SK-N-SH treated with all-trans-retinoic acid at 6 μM for 48 hours (cell line): ENCODE measurements around the gene CHST8.

ENCODE experiments used
- ATAC-seq: fragments of 200-7000 bp; cut with Tn5 transposase; 3 replicates; pipeline ENCODE4 v1.9.1; 2020; ENCODE audit warnings: mild to moderate bottlenecking, moderate library complexity
- ARNTL ChIP-seq: fragments of 450-650 bp; formaldehyde crosslinking; IDR thresholded peaks from 2 replicates; pipeline ENCODE4 v1.5.0; 2020; ENCODE audit warnings: low read depth, mild to moderate bottlenecking, moderate library complexity, borderline replicate concordance
- BACH2 ChIP-seq: fragments of 250-450 bp; sonication (Bioruptor Pico); IDR thresholded peaks from 2 replicates; pipeline ENCODE4 v1.9.0; 2021; ENCODE audit warnings: mild to moderate bottlenecking, borderline replicate concordance
- CSDC2 ChIP-seq: fragments of 250-450 bp; sonication (Bioruptor Pico); IDR thresholded peaks from 2 replicates; pipeline ENCODE4 v1.5.0; 2020; ENCODE audit warnings: mild to moderate bottlenecking, moderate library complexity
- ESRRG ChIP-seq: fragments of 250-450 bp; sonication (Bioruptor Pico); IDR thresholded peaks from 2 replicates; pipeline ENCODE4 v1.6.1; 2021; ENCODE audit warnings: mild to moderate bottlenecking
- GLIS3 ChIP-seq: fragments of 250-450 bp; sonication (Bioruptor Pico); IDR thresholded peaks from 2 replicates; pipeline ENCODE4 v1.5.0; 2020; ENCODE audit warnings: mild to moderate bottlenecking, moderate library complexity
- ISL1 ChIP-seq: fragments of 250-450 bp; sonication (Bioruptor Pico); IDR thresholded peaks from 2 replicates; pipeline ENCODE4 v2.1.2; 2022; ENCODE audit warnings: mild to moderate bottlenecking, moderate library complexity
- OSR1 ChIP-seq: fragments of 250-450 bp; sonication (Bioruptor Pico); IDR thresholded peaks from 2 replicates; pipeline ENCODE4 v1.8.0; 2022; ENCODE audit warnings: moderate library complexity, mild to moderate bottlenecking, inconsistent platforms
- PPARA ChIP-seq: fragments of 250-450 bp; sonication (Bioruptor Pico); IDR thresholded peaks from 2 replicates; pipeline ENCODE4 v1.5.0; 2020; ENCODE audit warnings: mild to moderate bottlenecking, borderline replicate concordance
- SNAI2 ChIP-seq: fragments of 250-450 bp; sonication (Bioruptor Pico); IDR thresholded peaks from 2 replicates; pipeline ENCODE4 v1.5.0; 2020; ENCODE audit warnings: mild to moderate bottlenecking, moderate library complexity
- TCF4 ChIP-seq: fragments of 250-450 bp; sonication (Bioruptor Pico); IDR thresholded peaks from 2 replicates; pipeline ENCODE4 v1.8.0; 2021; ENCODE audit warnings: mild to moderate bottlenecking, moderate library complexity, borderline replicate concordance
- TOX ChIP-seq: fragments of 250-450 bp; sonication (Bioruptor Pico); IDR thresholded peaks from 2 replicates; pipeline ENCODE4 v1.8.0; 2021; ENCODE audit warnings: mild to moderate bottlenecking, moderate library complexity, borderline replicate concordance
- ZC3H10 ChIP-seq: fragments of 250-450 bp; sonication (Bioruptor Pico); IDR thresholded peaks from 2 replicates; pipeline ENCODE4 v1.5.1; 2021; ENCODE audit warnings: mild to moderate bottlenecking, moderate library complexity
- ZFP3 ChIP-seq: fragments of 250-450 bp; sonication (Bioruptor Pico); IDR thresholded peaks from 2 replicates; pipeline ENCODE4 v1.5.0; 2020; ENCODE audit warnings: mild to moderate bottlenecking, moderate library complexity
- ZFP30 ChIP-seq: fragments of 450-650 bp; formaldehyde crosslinking; IDR thresholded peaks from 2 replicates; pipeline ENCODE4 v1.5.0; 2022; ENCODE audit warnings: mild to moderate bottlenecking, moderate library complexity
- ZNF565 ChIP-seq: fragments of 450-650 bp; formaldehyde crosslinking; conservative IDR thresholded peaks from 2 replicates; pipeline ENCODE4 v1.5.0; 2020; ENCODE audit warnings: low read depth, mild to moderate bottlenecking, moderate library complexity
- ZNF70 ChIP-seq: fragments of 450-650 bp; formaldehyde crosslinking; IDR thresholded peaks from 2 replicates; pipeline ENCODE4 v1.5.0; 2020; ENCODE audit warnings: mild to moderate bottlenecking, moderate library complexity
- ZNF8 ChIP-seq: fragments of 450-650 bp; formaldehyde crosslinking; IDR thresholded peaks from 2 replicates; pipeline ENCODE4 v1.5.0; 2020; ENCODE audit warnings: mild to moderate bottlenecking, moderate library complexity
- TF ChIP-seq, protein P1 (sequence below): fragments of 250-450 bp; sonication (Bioruptor Pico); IDR thresholded peaks from 2 replicates; pipeline ENCODE4 v1.8.0; 2020; ENCODE audit warnings: mild to moderate bottlenecking, moderate library complexity, borderline replicate concordance
- TF ChIP-seq, protein P2 (sequence below): fragments of 250-450 bp; sonication (Bioruptor Pico); IDR thresholded peaks from 2 replicates; pipeline ENCODE4 v1.5.1; 2021; ENCODE audit warnings: mild to moderate bottlenecking, moderate library complexity
- TF ChIP-seq, protein P3 (sequence below): fragments of 250-450 bp; sonication (Bioruptor Pico); IDR thresholded peaks from 2 replicates; pipeline ENCODE4 v1.8.0; 2021; ENCODE audit warnings: low read depth, mild to moderate bottlenecking, moderate library complexity, borderline replicate concordance
- TF ChIP-seq, protein P4 (sequence below): fragments of 250-450 bp; sonication (Bioruptor Pico); IDR thresholded peaks from 2 replicates; pipeline ENCODE4 v1.5.0; 2020; ENCODE audit warnings: mild to moderate bottlenecking, moderate library complexity
- TF ChIP-seq, protein P5 (sequence below): fragments of 250-450 bp; sonication (Bioruptor Pico); IDR thresholded peaks from 2 replicates; pipeline ENCODE4 v1.5.1; 2020; ENCODE audit warnings: low read depth, mild to moderate bottlenecking, moderate library complexity

The CHST8 gene

DNA sequence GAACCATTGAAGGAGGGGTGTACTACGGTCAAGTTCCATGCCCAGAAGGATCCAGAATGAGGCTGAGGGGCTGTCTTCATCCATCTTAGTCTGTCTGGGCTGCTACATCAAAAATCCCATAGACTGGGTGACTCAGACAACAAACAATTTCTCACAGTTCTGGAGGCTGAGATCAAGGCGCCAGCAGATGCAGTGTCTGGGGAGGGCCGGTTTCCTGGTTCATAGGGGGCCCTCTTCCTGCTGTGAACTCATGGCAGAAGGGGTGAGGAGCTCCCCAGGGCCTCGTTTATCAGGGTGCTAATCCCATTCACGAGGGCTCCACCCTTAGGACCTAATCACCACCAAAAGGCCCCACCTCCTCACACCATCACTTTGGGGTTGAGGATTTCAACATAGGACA lies 160.2 kb downstream of the CHST8 start:
- TF ChIP-seq ARNTL (CRISPR knock-in tag) = no peak
- TF ChIP-seq, protein P1, sequence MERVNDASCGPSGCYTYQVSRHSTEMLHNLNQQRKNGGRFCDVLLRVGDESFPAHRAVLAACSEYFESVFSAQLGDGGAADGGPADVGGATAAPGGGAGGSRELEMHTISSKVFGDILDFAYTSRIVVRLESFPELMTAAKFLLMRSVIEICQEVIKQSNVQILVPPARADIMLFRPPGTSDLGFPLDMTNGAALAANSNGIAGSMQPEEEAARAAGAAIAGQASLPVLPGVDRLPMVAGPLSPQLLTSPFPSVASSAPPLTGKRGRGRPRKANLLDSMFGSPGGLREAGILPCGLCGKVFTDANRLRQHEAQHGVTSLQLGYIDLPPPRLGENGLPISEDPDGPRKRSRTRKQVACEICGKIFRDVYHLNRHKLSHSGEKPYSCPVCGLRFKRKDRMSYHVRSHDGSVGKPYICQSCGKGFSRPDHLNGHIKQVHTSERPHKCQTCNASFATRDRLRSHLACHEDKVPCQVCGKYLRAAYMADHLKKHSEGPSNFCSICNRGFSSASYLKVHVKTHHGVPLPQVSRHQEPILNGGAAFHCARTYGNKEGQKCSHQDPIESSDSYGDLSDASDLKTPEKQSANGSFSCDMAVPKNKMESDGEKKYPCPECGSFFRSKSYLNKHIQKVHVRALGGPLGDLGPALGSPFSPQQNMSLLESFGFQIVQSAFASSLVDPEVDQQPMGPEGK = no peak
- TF ChIP-seq, protein P2, sequence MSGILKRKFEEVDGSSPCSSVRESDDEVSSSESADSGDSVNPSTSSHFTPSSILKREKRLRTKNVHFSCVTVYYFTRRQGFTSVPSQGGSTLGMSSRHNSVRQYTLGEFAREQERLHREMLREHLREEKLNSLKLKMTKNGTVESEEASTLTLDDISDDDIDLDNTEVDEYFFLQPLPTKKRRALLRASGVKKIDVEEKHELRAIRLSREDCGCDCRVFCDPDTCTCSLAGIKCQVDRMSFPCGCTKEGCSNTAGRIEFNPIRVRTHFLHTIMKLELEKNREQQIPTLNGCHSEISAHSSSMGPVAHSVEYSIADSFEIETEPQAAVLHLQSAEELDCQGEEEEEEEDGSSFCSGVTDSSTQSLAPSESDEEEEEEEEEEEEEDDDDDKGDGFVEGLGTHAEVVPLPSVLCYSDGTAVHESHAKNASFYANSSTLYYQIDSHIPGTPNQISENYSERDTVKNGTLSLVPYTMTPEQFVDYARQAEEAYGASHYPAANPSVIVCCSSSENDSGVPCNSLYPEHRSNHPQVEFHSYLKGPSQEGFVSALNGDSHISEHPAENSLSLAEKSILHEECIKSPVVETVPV (CRISPR knock-in tag) = no peak
- TF ChIP-seq TOX = no peak
- no peak for TF ChIP-seq ZNF8 (CRISPR knock-in tag)
- no peak for TF ChIP-seq ZC3H10
- TF ChIP-seq OSR1 (CRISPR knock-in tag) = no peak
- TF ChIP-seq SNAI2 (CRISPR knock-in tag) = no peak
- TF ChIP-seq ZFP3 (CRISPR knock-in tag) = no peak
- no peak for TF ChIP-seq ISL1 (CRISPR knock-in tag)
- TF ChIP-seq TCF4 (CRISPR knock-in tag) = no peak
- TF ChIP-seq GLIS3 (CRISPR knock-in tag) = no peak
- no peak for TF ChIP-seq CSDC2
- no peak for TF ChIP-seq ESRRG (CRISPR knock-in tag)
- TF ChIP-seq BACH2 (CRISPR knock-in tag) = no peak
- no peak for TF ChIP-seq ZFP30 (CRISPR knock-in tag)
- no peak for TF ChIP-seq PPARA (CRISPR knock-in tag)
- TF ChIP-seq, protein P3, sequence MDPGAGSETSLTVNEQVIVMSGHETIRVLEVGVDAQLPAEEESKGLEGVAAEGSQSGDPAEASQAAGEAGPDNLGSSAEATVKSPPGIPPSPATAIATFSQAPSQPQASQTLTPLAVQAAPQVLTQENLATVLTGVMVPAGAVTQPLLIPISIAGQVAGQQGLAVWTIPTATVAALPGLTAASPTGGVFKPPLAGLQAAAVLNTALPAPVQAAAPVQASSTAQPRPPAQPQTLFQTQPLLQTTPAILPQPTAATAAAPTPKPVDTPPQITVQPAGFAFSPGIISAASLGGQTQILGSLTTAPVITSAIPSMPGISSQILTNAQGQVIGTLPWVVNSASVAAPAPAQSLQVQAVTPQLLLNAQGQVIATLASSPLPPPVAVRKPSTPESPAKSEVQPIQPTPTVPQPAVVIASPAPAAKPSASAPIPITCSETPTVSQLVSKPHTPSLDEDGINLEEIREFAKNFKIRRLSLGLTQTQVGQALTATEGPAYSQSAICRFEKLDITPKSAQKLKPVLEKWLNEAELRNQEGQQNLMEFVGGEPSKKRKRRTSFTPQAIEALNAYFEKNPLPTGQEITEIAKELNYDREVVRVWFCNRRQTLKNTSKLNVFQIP (CRISPR knock-in tag) = no peak
- ATAC-seq = no peak

DNA sequence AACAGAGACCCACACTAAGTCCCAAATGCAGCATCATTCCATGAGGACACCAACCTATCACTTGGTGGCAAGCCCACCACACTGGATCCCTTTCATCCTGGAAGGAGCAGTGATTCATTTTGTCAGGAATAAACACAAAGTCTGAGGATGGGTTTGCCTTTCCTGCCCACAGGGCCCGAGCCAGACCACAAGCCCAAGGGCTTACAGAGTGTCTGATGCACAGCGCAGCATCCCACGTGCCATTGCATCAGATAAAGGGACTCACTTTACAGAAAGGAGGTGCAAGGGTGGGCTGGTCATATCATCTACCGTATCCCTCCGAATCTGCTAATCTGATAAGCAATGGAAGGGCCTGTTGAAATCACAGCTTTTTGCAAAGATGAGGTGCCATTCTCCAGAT lies 162.7 kb downstream of the CHST8 start:
- ATAC-seq = no peak
- TF ChIP-seq ZFP3 (CRISPR knock-in tag) (no peak), ZNF8 (CRISPR knock-in tag) (no peak), ISL1 (CRISPR knock-in tag) (no peak)
- TF ChIP-seq, protein P4, sequence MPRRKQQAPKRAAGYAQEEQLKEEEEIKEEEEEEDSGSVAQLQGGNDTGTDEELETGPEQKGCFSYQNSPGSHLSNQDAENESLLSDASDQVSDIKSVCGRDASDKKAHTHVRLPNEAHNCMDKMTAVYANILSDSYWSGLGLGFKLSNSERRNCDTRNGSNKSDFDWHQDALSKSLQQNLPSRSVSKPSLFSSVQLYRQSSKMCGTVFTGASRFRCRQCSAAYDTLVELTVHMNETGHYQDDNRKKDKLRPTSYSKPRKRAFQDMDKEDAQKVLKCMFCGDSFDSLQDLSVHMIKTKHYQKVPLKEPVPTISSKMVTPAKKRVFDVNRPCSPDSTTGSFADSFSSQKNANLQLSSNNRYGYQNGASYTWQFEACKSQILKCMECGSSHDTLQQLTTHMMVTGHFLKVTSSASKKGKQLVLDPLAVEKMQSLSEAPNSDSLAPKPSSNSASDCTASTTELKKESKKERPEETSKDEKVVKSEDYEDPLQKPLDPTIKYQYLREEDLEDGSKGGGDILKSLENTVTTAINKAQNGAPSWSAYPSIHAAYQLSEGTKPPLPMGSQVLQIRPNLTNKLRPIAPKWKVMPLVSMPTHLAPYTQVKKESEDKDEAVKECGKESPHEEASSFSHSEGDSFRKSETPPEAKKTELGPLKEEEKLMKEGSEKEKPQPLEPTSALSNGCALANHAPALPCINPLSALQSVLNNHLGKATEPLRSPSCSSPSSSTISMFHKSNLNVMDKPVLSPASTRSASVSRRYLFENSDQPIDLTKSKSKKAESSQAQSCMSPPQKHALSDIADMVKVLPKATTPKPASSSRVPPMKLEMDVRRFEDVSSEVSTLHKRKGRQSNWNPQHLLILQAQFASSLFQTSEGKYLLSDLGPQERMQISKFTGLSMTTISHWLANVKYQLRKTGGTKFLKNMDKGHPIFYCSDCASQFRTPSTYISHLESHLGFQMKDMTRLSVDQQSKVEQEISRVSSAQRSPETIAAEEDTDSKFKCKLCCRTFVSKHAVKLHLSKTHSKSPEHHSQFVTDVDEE (CRISPR knock-in tag) = no peak

DNA sequence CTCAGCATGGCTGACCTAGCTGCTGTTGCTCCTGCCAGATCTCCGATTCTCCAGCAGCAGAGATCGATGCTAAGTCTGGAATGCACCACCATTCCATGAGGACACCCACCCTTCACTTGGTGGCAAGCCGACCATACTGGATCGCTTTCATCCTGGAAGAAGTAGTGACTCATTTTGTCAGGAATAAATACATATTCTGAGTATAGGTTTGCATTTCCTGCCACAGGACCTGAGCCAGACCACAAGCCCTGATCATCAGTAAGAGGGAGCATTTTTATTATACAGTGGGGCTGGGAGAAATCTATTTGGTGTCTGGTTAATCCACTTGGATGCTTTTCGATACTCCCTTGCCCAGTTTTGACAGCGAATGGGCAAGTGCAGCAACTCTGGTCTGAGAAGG lies 164.0 kb downstream of the CHST8 start:
- no peak for ATAC-seq

More for the DNA sequence above, 164.0 kb downstream of the CHST8 start:
- TF ChIP-seq BACH2 (CRISPR knock-in tag) (no peak), TOX (no peak), TCF4 (CRISPR knock-in tag) (no peak), GLIS3 (CRISPR knock-in tag) (no peak), ZC3H10 (no peak), SNAI2 (CRISPR knock-in tag) (no peak), ZNF565 (CRISPR knock-in tag) (no peak), ESRRG (CRISPR knock-in tag) (no peak), OSR1 (CRISPR knock-in tag) (no peak), ZNF70 (CRISPR knock-in tag) (no peak), CSDC2 (no peak)
- TF ChIP-seq, protein P5, sequence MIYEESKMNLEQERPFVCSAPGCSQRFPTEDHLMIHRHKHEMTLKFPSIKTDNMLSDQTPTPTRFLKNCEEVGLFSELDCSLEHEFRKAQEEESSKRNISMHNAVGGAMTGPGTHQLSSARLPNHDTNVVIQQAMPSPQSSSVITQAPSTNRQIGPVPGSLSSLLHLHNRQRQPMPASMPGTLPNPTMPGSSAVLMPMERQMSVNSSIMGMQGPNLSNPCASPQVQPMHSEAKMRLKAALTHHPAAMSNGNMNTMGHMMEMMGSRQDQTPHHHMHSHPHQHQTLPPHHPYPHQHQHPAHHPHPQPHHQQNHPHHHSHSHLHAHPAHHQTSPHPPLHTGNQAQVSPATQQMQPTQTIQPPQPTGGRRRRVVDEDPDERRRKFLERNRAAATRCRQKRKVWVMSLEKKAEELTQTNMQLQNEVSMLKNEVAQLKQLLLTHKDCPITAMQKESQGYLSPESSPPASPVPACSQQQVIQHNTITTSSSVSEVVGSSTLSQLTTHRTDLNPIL (CRISPR knock-in tag) = no peak
- TF ChIP-seq, protein P4 (CRISPR knock-in tag) = no peak
- TF ChIP-seq, protein P3 (CRISPR knock-in tag) = no peak
